SK-N-SH (cell line): Measurements from ENCODE around the gene IFT74. TPM values are rescaled to one million over a fixed set of nuclear protein-coding genes. Genes with fewer than 3 reads are reported as not detected.
A peak's percentile ranks its signal among the peaks of the same experiment; 100 is the strongest.

Experiments
- CTCF ChIA-PET: fragments of 300-600, 350-600 bp; formaldehyde crosslinking; extraction: SDS; loops from one replicate; lab custom pipeline; 2021; lab: Yijun Ruan, JAX
- POLR2A ChIA-PET: fragments of 350-600 bp; sonication (Branson Sonifier 250); formaldehyde crosslinking; extraction: SDS; loops from one replicate; lab custom pipeline; 2020; ENCODE audit warnings: antibody characterized with exemption, inconsistent platforms; lab: Yijun Ruan, JAX
- DNase-seq: peaks from one replicate; pipeline ENCODE4 v3.0.0; 2012
- H2AFZ ChIP-seq: fragments of 200-600 bp; sonication (generic); 2 replicates; pipeline ENCODE4 v1.8.1; 2016; ENCODE audit warnings: antibody characterized with exemption, mild to moderate bottlenecking, low read depth
- H3F3A ChIP-seq: fragments of 200-600 bp; sonication (generic); replicated peaks from 2 replicates; pipeline ENCODE3; 2016; ENCODE audit warnings: antibody characterized with exemption, mild to moderate bottlenecking; ENCODE audit not compliant: insufficient read depth
- H3K27ac ChIP-seq, 2 experiments: fragments of 200-500 bp in 1 of 2; fragments of 200-600 bp in 1 of 2; sonication (Bioruptor generic) in 1 of 2; sonication (generic), shearing (Covaris generic) in 1 of 2; 2 replicates each; pipeline versions ENCODE4 v1.5.1 to v1.6.1; 2014 to 2016; ENCODE audit warnings: low read depth in 2 of 2, inconsistent platforms in 1 of 2, low read length in 1 of 2, mild to moderate bottlenecking in 1 of 2, mixed read lengths in 1 of 2
- H3K27me3 ChIP-seq: fragments of 200-600 bp; sonication (generic), shearing (Covaris generic); 2 replicates; pipeline ENCODE4 v1.6.1; 2016; ENCODE audit warnings: mixed run types; ENCODE audit not compliant: insufficient read depth
- H3K36me3 ChIP-seq, 2 experiments: fragments of 200-500 bp in 1 of 2; fragments of 200-600 bp in 1 of 2; sonication (Bioruptor generic) in 1 of 2; sonication (generic) in 1 of 2; replicated peaks in 1 of 2; 2 replicates each; pipeline versions ENCODE3 to v1.5.1; 2014 to 2016; ENCODE audit warnings: low read length in 1 of 2, mild to moderate bottlenecking in 1 of 2; ENCODE audit not compliant: insufficient read depth in 2 of 2, control insufficient read depth in 1 of 2
- H3K4me1 ChIP-seq, 2 experiments: fragments of 200-500 bp in 1 of 2; fragments of 200-600 bp in 1 of 2; sonication (Bioruptor generic) in 1 of 2; sonication (generic), shearing (Covaris generic) in 1 of 2; 2 replicates each; pipeline versions ENCODE4 v1.5.1 to v1.6.1; 2014 to 2016; ENCODE audit warnings: low read depth in 1 of 2, low read length in 1 of 2, mixed run types in 1 of 2; ENCODE audit not compliant: insufficient read depth in 2 of 2, control insufficient read depth in 1 of 2
- H3K4me2 ChIP-seq: fragments of 200-600 bp; sonication (generic), shearing (Covaris generic); 2 replicates; pipeline ENCODE4 v1.6.1; 2017; ENCODE audit warnings: mixed run types
- H3K4me3 ChIP-seq, 2 experiments: fragments of 200-500 bp in 1 of 2; fragments of 200-600 bp in 1 of 2; sonication (Bioruptor generic) in 1 of 2; sonication (generic), shearing (Covaris generic) in 1 of 2; 2 replicates each; pipeline versions ENCODE4 v1.5.1 to v1.8.1; 2014 to 2016; ENCODE audit warnings: low read depth in 2 of 2, inconsistent platforms in 1 of 2, low read length in 1 of 2, mild to moderate bottlenecking in 1 of 2, mixed read lengths in 1 of 2, moderate library complexity in 1 of 2
- H3K79me2 ChIP-seq: fragments of 200-600 bp; sonication (generic); 2 replicates; pipeline ENCODE4 v1.8.1; 2017; ENCODE audit warnings: mild to moderate bottlenecking; ENCODE audit not compliant: insufficient read depth
- H3K9ac ChIP-seq: fragments of 200-600 bp; sonication (generic); 2 replicates; pipeline ENCODE4 v1.6.1; 2017; ENCODE audit warnings: mixed run types
- H3K9me2 ChIP-seq: fragments of 200-600 bp; sonication (generic); 2 replicates; pipeline ENCODE4 v1.6.1; 2017; ENCODE audit warnings: mixed run types
- H3K9me3 ChIP-seq: fragments of 200-600 bp; sonication (generic); 2 replicates; pipeline ENCODE4 v1.6.1; 2017; ENCODE audit warnings: mixed run types, mild to moderate bottlenecking, moderate library complexity
- H4K20me1 ChIP-seq: fragments of 200-600 bp; sonication (generic); 2 replicates; pipeline ENCODE4 v1.6.1; 2017; ENCODE audit warnings: mild to moderate bottlenecking, mixed run types; ENCODE audit not compliant: insufficient read depth
- CHD2 ChIP-seq: fragments of 150-350 bp; IDR thresholded peaks from 2 replicates; pipeline ENCODE4 v1.6.1; 2018; ENCODE audit warnings: low read length; ENCODE audit not compliant: partially characterized antibody
- ELF1 ChIP-seq: IDR thresholded peaks from 2 replicates; pipeline ENCODE4 v1.4.0; 2012
- EP300 ChIP-seq, 2 experiments: IDR thresholded peaks; 2 replicates each; pipeline versions ENCODE4 v1.4.0 to v1.6.1; 2012; ENCODE audit warnings: borderline replicate concordance in 1 of 2, low read depth in 1 of 2, low read length in 1 of 2
- FOSL2 ChIP-seq: IDR thresholded peaks from 2 replicates; pipeline ENCODE4 v1.4.0; 2012; ENCODE audit warnings: low read depth, mild to moderate bottlenecking, moderate library complexity, borderline replicate concordance
- FOXM1 ChIP-seq: IDR thresholded peaks from 2 replicates; pipeline ENCODE4 v1.4.0; 2012; ENCODE audit warnings: low read depth, mild to moderate bottlenecking
- JUND ChIP-seq: IDR thresholded peaks from 2 replicates; pipeline ENCODE4 v1.4.0; 2012
- NFIC ChIP-seq: IDR thresholded peaks from 2 replicates; pipeline ENCODE4 v1.4.0; 2012; ENCODE audit warnings: borderline replicate concordance
- POLR2AphosphoS5 ChIP-seq: IDR thresholded peaks from 2 replicates; pipeline ENCODE4 v1.6.1; 2012; ENCODE audit warnings: low read depth, low read length
- RAD21 ChIP-seq: IDR thresholded peaks from 2 replicates; pipeline ENCODE4 v1.6.1; 2012; ENCODE audit warnings: mild to moderate bottlenecking, low read length
- RCOR1 ChIP-seq: fragments of 150-350 bp; IDR thresholded peaks from 2 replicates; pipeline ENCODE4 v1.6.1; 2017; ENCODE audit warnings: antibody characterized with exemption, low read length
- RXRA ChIP-seq: IDR thresholded peaks from 2 replicates; pipeline ENCODE4 v1.4.0; 2012; ENCODE audit warnings: low read depth, mild to moderate bottlenecking, borderline replicate concordance
- SIN3A ChIP-seq: IDR thresholded peaks from 2 replicates; pipeline ENCODE4 v1.6.1; 2012; ENCODE audit warnings: low read depth, mild to moderate bottlenecking, low read length, moderate library complexity, borderline replicate concordance
- SMC3 ChIP-seq: IDR thresholded peaks from 2 replicates; pipeline ENCODE4 v1.6.1; 2012; ENCODE audit warnings: low read depth, low read length, improper control_type of control experiment
- TAF1 ChIP-seq: IDR thresholded peaks from 2 replicates; pipeline ENCODE4 v1.6.1; 2012; ENCODE audit warnings: low read depth, mild to moderate bottlenecking, low read length, moderate library complexity, borderline replicate concordance
- TCF12 ChIP-seq: IDR thresholded peaks from 2 replicates; pipeline ENCODE4 v1.4.0; 2012
- TEAD4 ChIP-seq: IDR thresholded peaks from 2 replicates; pipeline ENCODE4 v1.4.0; 2012; ENCODE audit warnings: mild to moderate bottlenecking, borderline replicate concordance; ENCODE audit not compliant: insufficient read depth
- WGBS: methylation state at CpG from one replicate; pipeline ENCODE4 v1.1.6; 2017; ENCODE audit warnings: low lambda C conversion rate; 5-methylcytosine and 5-hydroxymethylcytosine counted together
- polyA plus RNA-seq, 3 experiments: library from polyadenylated mRNA; depleted of rRNA; stranded (reverse); fragments of >200 nt; gene quantifications; 2 replicates each; pipeline ENCODE4 v1.2.3, GENCODE V29; 2012
- TF ChIP-seq, protein P1 (sequence below): fragments of 200-600 bp; sonication (generic); IDR thresholded peaks from 2 replicates; pipeline ENCODE4 v1.6.1; 2017; ENCODE audit warnings: antibody characterized with exemption, mild to moderate bottlenecking, moderate library complexity
- TF ChIP-seq, protein P2 (sequence below): fragments of 150-350 bp; IDR thresholded peaks from 2 replicates; pipeline ENCODE4 v1.6.1; 2016; ENCODE audit warnings: mild to moderate bottlenecking, low read depth, low read length
- TF ChIP-seq, protein P3 (sequence below): IDR thresholded peaks from 2 replicates; pipeline ENCODE4 v1.4.0; 2012; ENCODE audit warnings: low read depth, borderline replicate concordance
- TF ChIP-seq, protein P4 (sequence below): fragments of 150-350 bp; IDR thresholded peaks from 2 replicates; pipeline ENCODE4 v1.6.1; 2017; ENCODE audit warnings: antibody characterized with exemption, low read length, low read depth, borderline replicate concordance
- TF ChIP-seq, protein P5 (sequence below): IDR thresholded peaks from 2 replicates; pipeline ENCODE4 v1.6.1; 2012; ENCODE audit warnings: mild to moderate bottlenecking, low read depth, low read length, moderate library complexity

Gene IFT74
- polyA plus RNA-seq (2012; rRNA removed), result 6.3 and 7.3 TPM in 2 replicates
- polyA plus RNA-seq (2012; cell fraction: cytosol; rRNA removed), result 7.9 and 10.9 TPM in 2 replicates
- polyA plus RNA-seq (2012; cell fraction: nucleus; rRNA removed), result 4.6 and 7.4 TPM in 2 replicates

DNA sequence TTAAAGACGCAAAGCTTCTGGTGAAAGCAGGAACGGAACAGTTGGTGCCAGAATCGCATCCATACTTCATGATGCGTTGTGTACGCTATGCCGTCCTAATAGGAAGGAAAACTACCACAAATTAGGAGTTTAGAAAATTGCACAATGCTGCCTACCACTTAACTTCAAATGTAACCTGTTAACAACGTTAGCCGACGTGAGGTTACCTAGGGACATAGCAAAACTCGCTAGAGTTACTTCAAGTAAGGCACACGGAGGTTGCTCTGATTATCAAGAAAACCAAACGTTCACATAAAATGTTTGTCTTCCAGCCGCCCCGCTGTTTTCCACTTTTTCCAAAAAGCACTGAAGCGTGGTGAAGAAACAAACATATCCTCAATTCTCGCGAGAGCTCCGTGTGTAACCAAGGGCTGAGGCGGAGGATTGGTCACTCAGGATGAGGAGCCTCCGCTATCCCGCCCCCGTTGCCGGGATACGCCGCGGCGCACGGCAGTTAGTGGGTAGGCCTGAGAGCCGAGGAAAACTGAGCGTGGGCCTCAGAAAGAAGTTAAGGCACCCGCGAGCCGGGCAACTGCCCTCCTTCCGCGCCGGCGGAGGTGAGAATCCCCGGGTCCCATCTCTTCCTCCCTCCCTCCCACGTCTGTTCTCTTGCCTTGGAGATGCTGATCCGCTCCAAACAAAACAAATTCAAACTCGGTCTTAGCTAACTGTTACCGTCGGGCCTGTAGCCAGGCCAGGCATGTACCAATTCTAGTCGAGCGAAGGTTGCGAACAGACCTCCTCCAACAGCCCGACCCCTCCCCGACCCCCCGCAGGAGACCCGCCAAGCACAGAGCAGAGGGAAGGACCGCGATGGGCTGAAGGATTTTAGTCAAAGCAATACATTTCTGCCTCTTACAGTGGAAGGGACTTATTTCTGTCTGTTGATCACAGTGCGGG is at the start of gene IFT74:
Gene IFT74 (plus strand): TSS at position 492 of the 939 bp plus-strand sequence. CDS start 5,556 bp downstream, outside the sequence.
- Histone ChIP-seq H3K9ac (peak within 1 kb of the TSS; percentile 93), H3K27ac (peak within 1 kb of the TSS; percentile 89 to 96), H3F3A (peaks cover 14% of the 10 kb centered on the region), H4K20me1 (no peaks in the 10 kb centered on the region), H2AFZ (peak within 1 kb of the TSS; percentile 95), H3K4me3 (peak within 1 kb of the TSS; percentile 70 to 80), H3K4me1 (peaks cover 0 to 9% of the 10 kb centered on the region in 2 experiments; a peak in 2 of 4 replicates), H3K79me2 (peaks cover 33% of the 10 kb centered on the region; the same call in 1 of the 2 replicates), H3K9me3 (no peaks in the 10 kb centered on the region), H3K27me3 (no peaks in the 10 kb centered on the region), H3K36me3 (no peaks in the 10 kb centered on the region), H3K9me2 (no peaks in the 10 kb centered on the region), H3K4me2 (peak within 1 kb of the TSS; percentile 83)
- POLR2A ChIA-PET, result interaction anchor here (0.8 to 2.4 kb wide), 4 partner anchors 9 to 64 kb away, joined by 3 to 13 read pairs (median 8); partner anchors contain the start of genes CAAP1 and PLAA
- 2% methylated on average over 43 of the region's 53 CpGs for WGBS
- CTCF ChIA-PET, result interaction anchor here (1.0 kb wide), 1 partner anchor 64 kb away, joined by 5 read pairs; the partner anchor contains the start of gene CAAP1
- peak; percentile 94 for DNase-seq
- TF ChIP-seq RXRA (no peak), ELF1 (no peak), RAD21 (no peak), RCOR1 (no peak), SMC3 (no peak), JUND (0 out of 2 replicates have a peak, but pooled peaks have one; percentile 7), EP300 (IDR thresholded peaks at IDR 0.05; ENCODE audit: borderline replicate concordance in 1 of 2, low read depth in 1 of 2, low read length in 1 of 2) (no peak), CHD2 (peak; percentile 99), TEAD4 (no peak), NFIC (no peak), TCF12 (no peak), POLR2AphosphoS5 (peak; percentile 92), FOSL2 (no peak), TAF1 (peak; percentile 62), FOXM1 (no peak), SIN3A (0 out of 2 replicates have a peak, but pooled peaks have one; percentile 13)
- TF ChIP-seq, protein P1, sequence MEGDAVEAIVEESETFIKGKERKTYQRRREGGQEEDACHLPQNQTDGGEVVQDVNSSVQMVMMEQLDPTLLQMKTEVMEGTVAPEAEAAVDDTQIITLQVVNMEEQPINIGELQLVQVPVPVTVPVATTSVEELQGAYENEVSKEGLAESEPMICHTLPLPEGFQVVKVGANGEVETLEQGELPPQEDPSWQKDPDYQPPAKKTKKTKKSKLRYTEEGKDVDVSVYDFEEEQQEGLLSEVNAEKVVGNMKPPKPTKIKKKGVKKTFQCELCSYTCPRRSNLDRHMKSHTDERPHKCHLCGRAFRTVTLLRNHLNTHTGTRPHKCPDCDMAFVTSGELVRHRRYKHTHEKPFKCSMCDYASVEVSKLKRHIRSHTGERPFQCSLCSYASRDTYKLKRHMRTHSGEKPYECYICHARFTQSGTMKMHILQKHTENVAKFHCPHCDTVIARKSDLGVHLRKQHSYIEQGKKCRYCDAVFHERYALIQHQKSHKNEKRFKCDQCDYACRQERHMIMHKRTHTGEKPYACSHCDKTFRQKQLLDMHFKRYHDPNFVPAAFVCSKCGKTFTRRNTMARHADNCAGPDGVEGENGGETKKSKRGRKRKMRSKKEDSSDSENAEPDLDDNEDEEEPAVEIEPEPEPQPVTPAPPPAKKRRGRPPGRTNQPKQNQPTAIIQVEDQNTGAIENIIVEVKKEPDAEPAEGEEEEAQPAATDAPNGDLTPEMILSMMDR, result no peak
- TF ChIP-seq, protein P2, sequence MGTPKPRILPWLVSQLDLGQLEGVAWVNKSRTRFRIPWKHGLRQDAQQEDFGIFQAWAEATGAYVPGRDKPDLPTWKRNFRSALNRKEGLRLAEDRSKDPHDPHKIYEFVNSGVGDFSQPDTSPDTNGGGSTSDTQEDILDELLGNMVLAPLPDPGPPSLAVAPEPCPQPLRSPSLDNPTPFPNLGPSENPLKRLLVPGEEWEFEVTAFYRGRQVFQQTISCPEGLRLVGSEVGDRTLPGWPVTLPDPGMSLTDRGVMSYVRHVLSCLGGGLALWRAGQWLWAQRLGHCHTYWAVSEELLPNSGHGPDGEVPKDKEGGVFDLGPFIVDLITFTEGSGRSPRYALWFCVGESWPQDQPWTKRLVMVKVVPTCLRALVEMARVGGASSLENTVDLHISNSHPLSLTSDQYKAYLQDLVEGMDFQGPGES, result no peak
- TF ChIP-seq, protein P3, sequence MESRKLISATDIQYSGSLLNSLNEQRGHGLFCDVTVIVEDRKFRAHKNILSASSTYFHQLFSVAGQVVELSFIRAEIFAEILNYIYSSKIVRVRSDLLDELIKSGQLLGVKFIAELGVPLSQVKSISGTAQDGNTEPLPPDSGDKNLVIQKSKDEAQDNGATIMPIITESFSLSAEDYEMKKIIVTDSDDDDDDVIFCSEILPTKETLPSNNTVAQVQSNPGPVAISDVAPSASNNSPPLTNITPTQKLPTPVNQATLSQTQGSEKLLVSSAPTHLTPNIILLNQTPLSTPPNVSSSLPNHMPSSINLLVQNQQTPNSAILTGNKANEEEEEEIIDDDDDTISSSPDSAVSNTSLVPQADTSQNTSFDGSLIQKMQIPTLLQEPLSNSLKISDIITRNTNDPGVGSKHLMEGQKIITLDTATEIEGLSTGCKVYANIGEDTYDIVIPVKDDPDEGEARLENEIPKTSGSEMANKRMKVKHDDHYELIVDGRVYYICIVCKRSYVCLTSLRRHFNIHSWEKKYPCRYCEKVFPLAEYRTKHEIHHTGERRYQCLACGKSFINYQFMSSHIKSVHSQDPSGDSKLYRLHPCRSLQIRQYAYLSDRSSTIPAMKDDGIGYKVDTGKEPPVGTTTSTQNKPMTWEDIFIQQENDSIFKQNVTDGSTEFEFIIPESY, result peak; percentile 97
- TF ChIP-seq, protein P4, sequence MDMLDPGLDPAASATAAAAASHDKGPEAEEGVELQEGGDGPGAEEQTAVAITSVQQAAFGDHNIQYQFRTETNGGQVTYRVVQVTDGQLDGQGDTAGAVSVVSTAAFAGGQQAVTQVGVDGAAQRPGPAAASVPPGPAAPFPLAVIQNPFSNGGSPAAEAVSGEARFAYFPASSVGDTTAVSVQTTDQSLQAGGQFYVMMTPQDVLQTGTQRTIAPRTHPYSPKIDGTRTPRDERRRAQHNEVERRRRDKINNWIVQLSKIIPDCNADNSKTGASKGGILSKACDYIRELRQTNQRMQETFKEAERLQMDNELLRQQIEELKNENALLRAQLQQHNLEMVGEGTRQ, result no peak
- TF ChIP-seq, protein P5, sequence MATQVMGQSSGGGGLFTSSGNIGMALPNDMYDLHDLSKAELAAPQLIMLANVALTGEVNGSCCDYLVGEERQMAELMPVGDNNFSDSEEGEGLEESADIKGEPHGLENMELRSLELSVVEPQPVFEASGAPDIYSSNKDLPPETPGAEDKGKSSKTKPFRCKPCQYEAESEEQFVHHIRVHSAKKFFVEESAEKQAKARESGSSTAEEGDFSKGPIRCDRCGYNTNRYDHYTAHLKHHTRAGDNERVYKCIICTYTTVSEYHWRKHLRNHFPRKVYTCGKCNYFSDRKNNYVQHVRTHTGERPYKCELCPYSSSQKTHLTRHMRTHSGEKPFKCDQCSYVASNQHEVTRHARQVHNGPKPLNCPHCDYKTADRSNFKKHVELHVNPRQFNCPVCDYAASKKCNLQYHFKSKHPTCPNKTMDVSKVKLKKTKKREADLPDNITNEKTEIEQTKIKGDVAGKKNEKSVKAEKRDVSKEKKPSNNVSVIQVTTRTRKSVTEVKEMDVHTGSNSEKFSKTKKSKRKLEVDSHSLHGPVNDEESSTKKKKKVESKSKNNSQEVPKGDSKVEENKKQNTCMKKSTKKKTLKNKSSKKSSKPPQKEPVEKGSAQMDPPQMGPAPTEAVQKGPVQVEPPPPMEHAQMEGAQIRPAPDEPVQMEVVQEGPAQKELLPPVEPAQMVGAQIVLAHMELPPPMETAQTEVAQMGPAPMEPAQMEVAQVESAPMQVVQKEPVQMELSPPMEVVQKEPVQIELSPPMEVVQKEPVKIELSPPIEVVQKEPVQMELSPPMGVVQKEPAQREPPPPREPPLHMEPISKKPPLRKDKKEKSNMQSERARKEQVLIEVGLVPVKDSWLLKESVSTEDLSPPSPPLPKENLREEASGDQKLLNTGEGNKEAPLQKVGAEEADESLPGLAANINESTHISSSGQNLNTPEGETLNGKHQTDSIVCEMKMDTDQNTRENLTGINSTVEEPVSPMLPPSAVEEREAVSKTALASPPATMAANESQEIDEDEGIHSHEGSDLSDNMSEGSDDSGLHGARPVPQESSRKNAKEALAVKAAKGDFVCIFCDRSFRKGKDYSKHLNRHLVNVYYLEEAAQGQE, result no peak
